Limb (tissue), 2 donors: ENCODE data around the gene ACOXL.

Experiments used
- DNase-seq, 2 donors: peaks; one replicate each; pipeline ENCODE4 v3.0.0-alpha.2; 2016; ENCODE audit errors: extremely low spot score in 2 of 2

ACOXL gene

GRCh38 chr2:110873597-110874452, 141.5 kb downstream of the ACOXL start:
- no peak for DNase-seq

GRCh38 chr2:110874453-110875383, 142.3 kb downstream of the ACOXL start:
- DNase-seq, result no peak

GRCh38 chr2:110875384-110875725, 143.0 kb downstream of the ACOXL start:
- no peak for DNase-seq

- no peak for DNase-seq
These were observed 144.0 kb downstream of the ACOXL start for GRCh38 chr2:110876167-110876999.

GRCh38 chr2:110877031-110877827, 144.9 kb downstream of the ACOXL start:
- DNase-seq, result no peak

GRCh38 chr2:110878150-110878549, 145.8 kb downstream of the ACOXL start:
- no peak for DNase-seq

GRCh38 chr2:110881908-110882307, 149.5 kb downstream of the ACOXL start:
- no peak for DNase-seq

- no peak for DNase-seq
These were observed 151.0 kb downstream of the ACOXL start for GRCh38 chr2:110883406-110883805.

- DNase-seq, result no peak
These were observed 152.9 kb downstream of the ACOXL start for GRCh38 chr2:110885256-110885655.

- no peak for DNase-seq
These were observed 154.6 kb downstream of the ACOXL start for GRCh38 chr2:110886826-110887573.

GRCh38 chr2:110888411-110888810, 156.0 kb downstream of the ACOXL start:
- DNase-seq, result no peak

GRCh38 chr2:110891626-110892025, 159.3 kb downstream of the ACOXL start:
- no peak for DNase-seq

- no peak for DNase-seq
These were observed 163.9 kb downstream of the ACOXL start for GRCh38 chr2:110896226-110896625.

- peak in 1 of 2 donors; percentile 40 for DNase-seq
These were observed 165.6 kb downstream of the ACOXL start for GRCh38 chr2:110897966-110898365.

- no peak for DNase-seq
These were observed 167.8 kb downstream of the ACOXL start for GRCh38 chr2:110900191-110900590.

- peak in 1 of 2 donors; percentile 43 for DNase-seq
These were observed 171.2 kb downstream of the ACOXL start for GRCh38 chr2:110903548-110903947.

- no peak for DNase-seq
These were observed 171.9 kb downstream of the ACOXL start for GRCh38 chr2:110904116-110904778.

- no peak for DNase-seq
These were observed 172.4 kb downstream of the ACOXL start for GRCh38 chr2:110904779-110905148.

GRCh38 chr2:110905217-110905616, 172.8 kb downstream of the ACOXL start:
- DNase-seq, result no peak
